Hematopoietic multipotent progenitor cell treated with erythropoietin and hydrocortisone succinate and interleukin-3 and kit ligand, for 4 days (in vitro differentiated cells): Measurements from ENCODE around the gene EPG5.

Source experiments
- DNase-seq: peaks from one replicate; pipeline ENCODE4 v3.0.0-alpha.2; 2015

EPG5 gene

DNA sequence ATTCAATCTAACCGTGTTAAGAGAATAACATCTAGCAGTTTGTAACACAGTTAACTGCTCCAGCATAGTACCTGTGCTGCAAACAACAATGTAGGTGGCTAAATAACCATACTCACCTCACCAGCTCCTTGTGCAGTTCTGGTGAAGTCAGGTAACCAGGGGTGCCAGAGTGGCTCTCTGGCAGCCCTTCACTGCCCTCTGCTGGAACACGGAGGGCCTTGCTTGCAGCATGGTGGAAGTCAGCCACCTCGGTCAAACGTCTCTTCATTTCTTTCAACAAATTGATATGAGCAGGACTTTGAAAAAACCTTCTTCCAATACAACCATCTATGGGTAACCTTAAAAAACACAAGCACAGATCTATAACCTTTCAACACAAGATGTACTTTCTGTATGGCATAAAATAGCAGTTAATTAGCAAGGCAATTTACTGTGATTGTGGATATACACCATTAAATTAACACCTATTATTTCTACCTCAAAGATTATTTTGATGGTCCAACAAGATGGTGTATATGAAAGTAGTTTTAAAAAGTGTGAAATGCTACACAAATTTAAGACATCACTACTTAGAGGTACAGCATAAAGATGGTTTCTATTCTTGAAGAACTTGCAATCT lies 56.6 kb downstream of the EPG5 start:
- peak; percentile 74 for DNase-seq

DNA sequence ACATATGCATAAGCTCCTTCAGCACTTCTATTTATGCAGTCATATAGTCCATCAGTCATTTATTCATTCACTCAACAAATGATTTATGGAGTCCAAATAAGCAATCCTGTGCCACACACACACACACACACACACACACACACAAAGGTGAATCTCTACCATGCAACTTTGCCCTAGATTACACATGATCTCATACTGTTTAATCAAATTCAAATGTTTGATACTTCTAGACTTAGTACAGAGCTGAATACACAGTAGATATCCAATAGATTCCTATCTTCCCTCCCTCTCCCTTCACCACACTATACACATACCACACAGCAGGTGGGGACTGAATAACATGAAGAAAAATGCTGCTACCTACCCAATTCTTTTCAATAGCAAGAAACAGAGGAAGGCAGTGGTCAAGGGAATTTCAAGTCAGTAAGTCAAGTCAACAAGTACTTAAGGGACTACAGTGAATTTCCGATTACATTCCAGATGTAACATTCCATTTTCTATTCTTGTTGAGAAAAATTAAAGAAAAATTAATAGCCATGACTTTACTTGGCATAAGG lies 65.4 kb downstream of the EPG5 start:
- no peak for DNase-seq

DNA sequence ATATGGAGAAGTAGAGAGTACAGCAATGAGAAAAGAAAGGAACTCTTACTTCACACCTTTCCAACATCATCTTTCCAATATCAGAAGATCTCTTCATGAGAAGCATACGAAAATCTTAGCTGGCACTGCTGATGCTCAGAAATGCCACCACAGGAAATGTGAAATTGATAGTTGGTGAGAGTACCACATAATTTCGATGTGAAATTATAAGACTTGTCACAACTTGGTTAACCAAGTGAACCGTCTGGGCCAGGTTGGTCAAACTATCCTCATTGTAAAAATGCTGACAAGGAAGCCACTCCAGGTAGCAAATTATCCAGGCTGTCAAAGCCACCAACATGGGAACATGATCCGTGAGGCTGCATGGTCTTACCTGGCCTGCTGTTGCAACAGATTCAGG lies 66.5 kb downstream of the EPG5 start:
- no peak for DNase-seq

GRCh38 chr18:45896991-45897390 lies 70.1 kb downstream of the EPG5 start:
- DNase-seq: no peak

- no peak for DNase-seq
Measured at GRCh38 chr18:45896452-45896851, 70.7 kb downstream of the EPG5 start.

DNA sequence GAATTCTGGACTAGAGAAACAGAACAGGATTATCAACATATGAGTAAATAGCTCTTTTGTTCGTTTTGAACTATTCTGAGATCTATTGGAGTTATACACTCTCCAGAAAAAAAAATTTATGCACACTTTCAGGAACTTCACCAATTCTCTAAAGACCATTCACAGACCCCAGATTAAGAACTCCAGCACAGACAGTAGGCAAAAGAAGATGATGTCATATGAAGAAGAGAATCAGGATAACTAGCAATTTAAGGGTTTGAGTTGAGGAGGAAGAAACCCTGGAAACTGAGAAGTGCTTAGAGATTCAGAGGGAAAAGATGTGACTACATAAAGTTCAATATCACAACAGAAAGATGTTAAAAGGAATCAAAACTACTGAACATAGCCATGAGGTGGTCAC lies 71.8 kb downstream of the EPG5 start:
- DNase-seq: no peak

DNA sequence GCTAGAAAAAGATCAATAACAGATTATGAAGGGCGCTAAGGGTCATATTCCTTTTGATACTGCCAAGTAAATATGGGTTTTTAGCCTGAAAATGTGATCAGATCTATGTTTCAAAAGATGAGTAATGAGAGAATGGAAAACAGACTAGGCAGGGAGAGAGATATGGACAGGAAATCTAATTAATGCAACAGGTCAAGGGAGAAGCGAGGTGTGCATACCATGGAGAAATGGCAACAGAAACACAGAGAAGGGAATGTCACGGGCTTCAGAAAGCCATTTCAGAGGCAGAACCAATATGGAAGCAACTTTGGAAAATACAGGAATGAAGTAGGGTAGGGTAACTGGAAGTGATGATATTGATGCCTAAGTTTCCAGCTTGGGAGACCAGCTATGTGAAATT lies 72.3 kb downstream of the EPG5 start:
- no peak for DNase-seq

DNA sequence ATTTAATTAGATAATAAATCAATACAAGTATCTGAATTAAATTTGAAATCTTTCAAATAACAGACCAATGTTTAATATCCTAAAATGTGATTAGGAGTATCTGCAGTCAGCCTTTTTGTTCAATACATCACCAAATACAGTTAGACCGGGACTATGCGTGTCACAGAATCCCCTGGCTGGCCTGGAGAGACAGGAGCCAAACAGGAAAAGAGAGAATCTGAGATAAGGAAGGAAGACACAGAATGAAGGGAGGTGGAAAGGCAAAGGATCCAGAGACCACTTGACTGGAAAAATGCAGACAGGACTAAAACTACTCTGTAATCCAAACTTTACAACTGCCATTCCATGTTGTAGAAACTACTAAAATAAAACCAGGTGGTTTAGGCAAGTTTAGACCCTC lies 75.3 kb downstream of the EPG5 start:
- DNase-seq: no peak

DNA sequence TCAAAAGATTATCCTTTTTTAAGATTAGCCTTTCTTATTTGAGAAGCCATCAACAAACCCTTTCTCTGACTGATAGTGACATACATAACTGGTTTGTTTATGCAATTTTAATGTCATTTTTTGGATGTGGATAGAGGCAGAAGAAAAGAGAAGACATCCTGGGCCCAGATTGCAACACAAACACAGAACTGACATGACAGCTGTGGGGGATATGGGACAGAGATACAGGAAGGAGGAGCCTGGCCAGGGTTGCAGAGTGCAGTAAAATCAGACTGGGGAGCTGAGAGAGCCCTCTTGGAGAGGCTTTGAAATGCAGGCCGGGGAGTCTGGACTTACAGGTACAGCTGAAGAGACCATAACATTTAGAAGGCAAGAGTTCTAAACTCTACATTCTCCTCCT lies 76.5 kb downstream of the EPG5 start:
- peak; percentile 55 for DNase-seq

- peak; percentile 9 for DNase-seq
Measured at GRCh38 chr18:45889419-45890064, 77.6 kb downstream of the EPG5 start.

DNA sequence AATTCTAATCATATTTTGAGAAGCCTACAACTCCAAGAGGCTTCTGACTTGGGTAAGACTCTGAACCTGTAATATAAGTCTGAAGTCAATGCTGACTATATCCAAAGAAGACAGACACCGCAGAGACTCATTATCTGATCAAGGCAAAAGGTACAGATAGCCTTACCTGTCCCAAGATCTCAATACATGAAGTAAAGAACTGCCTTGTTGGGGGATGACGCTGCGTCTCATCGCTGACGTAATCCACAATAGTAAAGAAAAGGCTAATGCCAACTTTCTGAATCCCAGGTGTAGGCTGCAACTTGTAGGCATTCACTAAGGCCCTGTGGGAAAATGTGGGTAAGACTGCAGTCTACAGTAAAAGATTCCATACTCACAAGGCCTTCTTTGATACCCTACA lies 79.5 kb downstream of the EPG5 start:
- DNase-seq: no peak

DNA sequence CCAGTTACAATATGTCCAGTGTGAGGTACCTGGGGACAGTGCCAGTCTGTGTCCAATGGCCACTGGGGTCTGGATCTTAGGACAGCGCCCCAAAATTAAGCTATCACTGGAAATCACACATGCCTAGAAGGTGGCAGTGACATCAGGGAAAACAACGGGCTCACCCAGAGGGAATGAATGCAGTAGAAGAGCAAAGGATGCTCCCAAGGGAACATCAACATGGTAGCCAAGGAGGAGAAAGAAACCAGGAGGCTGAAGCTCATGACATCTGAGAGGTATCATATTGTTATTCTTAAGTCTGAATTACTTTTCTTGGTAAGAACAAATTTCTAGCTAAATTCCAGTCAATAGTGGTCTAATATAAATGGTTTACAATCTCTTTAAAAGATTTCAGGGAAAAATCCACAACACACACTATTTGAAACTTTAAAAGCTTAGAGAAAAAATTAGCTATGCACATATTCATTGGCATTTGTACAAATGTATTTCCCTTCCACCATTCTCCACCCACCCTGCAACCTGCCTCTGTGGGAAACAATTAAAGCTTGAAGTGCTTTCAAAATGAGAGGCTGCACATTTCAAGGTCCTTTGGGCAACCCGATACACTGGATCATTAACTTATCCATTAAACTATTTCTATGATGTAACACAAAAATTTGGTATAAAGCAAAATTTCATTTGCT lies 86.1 kb downstream of the EPG5 start:
- no peak for DNase-seq

DNA sequence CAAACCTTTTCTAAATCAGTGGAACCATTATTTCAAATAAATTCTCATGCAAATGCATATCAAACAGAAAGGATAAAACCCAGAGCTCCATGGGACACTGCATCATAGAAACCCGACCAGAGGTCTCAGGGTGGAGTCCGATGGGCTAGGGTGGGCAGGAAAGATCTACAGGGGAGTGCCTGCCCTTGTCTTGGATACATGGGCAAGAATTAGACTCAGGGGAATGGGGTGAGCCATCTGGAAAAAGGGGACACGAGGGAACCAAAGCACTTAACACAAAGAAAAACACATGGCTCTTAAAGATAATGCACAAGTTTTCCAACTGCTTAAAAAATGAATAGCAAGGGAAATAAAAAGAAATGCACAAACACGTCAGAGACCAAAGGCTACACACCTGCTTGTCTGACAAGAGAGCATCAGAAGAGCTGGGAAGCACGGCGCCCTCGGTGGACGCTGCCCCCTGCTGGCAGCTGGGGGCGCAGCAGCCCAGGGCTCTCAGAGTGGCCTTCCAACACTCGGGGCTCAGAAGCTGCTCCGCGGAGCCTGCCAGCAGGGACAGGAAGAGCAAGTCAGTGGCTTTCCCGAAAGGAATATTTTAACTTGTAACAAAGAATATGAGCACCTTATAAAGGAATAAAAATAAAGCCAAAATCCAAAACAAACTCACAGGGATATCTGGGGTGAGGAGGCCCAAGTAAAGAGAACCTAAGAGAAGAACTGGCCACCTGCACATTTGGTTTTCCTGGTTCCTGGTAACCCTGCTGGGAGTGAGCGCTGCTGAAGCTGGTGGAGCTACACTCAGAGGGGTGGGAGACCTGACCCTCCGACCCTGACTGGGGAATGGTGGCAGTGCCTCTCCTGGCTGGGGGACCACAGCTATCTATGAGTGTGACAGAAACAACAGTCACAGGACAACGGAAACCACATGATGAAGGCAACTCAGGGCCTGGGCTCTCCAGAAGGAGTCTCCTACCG lies 87.2 kb downstream of the EPG5 start:
- DNase-seq: peak; percentile 79

DNA sequence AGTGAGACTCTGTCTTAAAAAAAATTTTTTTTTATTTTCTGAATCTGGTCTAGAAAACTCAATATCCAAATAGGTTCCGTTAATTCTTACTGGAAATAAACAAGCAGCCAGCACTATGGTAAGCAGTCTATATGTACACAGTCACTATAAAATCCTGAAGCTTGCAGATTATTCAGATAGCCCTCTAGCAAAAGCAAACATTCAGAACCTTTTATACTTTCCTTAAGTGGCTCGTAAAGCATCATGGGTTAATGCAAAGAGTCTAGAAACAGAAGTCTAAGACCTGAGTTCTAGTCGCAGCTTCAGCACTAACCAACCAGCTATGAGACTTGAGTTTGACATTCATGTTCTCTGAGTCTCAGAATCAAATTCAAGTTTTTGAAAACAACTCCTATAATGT lies 89.7 kb downstream of the EPG5 start:
- DNase-seq: no peak

DNA sequence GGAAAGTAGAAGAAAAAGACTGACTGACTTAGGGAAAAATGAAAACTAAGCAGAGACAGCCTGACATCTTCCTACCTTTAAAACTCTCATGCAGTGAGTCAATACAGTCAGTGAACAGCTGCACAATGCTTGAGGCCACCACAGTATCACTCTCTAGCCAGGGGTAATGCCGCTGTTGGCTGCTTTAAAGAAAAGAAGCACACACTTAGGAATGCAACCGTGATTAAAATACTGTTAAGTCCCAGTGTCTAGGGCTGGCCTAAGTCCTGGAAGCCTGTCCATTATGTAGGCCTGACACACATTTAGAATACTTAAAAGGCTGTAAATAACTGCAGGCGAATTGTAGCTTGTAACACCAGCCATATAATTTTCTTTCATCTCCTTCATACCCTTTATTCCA lies 91.0 kb downstream of the EPG5 start:
- no peak for DNase-seq

GRCh38 chr18:45874491-45875184 lies 92.5 kb downstream of the EPG5 start:
- peak; percentile 43 for DNase-seq

GRCh38 chr18:45871431-45872084 lies 95.6 kb downstream of the EPG5 start:
- no peak for DNase-seq

DNA sequence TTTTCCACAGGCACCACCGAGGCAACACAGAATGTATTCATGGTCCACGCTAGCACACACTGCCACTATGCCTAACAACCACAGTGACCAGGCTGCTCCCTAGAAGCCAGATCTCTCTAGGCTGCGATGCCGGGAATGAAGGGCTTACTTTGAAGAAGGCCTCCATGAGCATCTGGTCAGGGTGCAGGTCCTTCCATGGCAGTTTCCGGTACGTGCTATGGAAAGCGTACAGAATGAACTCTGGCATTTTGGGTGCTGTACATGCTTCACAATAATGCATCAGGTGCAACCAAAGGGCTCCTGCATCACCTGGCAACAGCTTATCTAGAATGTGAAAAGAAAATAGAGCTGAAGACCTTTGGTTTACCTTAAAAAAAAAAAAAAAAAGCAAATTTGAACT lies 96.7 kb downstream of the EPG5 start:
- no peak for DNase-seq

GRCh38 chr18:45865466-45865865 lies 101.7 kb downstream of the EPG5 start:
- no peak for DNase-seq

GRCh38 chr18:45864081-45864480 lies 103.0 kb downstream of the EPG5 start:
- no peak for DNase-seq

- no peak for DNase-seq
Measured at GRCh38 chr18:45863469-45863868, 103.7 kb downstream of the EPG5 start.

DNA sequence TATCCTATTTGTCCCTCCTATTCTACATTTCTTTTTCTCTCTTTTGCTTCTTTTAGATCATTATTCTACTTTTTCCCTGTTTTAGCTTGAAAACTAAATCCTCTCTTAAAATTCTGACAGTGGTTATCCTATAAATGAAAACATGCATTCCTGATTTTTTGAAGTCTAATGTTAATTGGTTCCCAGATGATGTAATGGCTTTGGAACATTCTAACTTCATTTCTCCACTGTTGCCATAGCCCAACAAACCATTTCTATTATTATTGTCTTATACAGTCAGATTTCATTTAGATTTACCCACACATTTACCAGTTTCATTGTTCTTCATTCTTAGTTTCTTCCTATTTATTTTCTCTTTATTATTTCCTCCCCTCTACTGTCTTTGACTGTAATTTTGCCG lies 105.2 kb downstream of the EPG5 start:
- DNase-seq: no peak
